HG02571 (cell line): ENCODE data around the gene AKT1S1.
"Not testable (repeated sequence)": the region's sequence is repeated elsewhere in the genome, so short reads cannot be mapped to it uniquely, and the experiment has no call there.

Source experiments
- ATAC-seq: cut with Tn5 transposase; IDR thresholded peaks from one replicate; pipeline ENCODE4 v1.9.1; 2021; ENCODE audit warnings: mild to moderate bottlenecking, moderate library complexity; ENCODE audit not compliant: unreplicated experiment

Gene AKT1S1

DNA sequence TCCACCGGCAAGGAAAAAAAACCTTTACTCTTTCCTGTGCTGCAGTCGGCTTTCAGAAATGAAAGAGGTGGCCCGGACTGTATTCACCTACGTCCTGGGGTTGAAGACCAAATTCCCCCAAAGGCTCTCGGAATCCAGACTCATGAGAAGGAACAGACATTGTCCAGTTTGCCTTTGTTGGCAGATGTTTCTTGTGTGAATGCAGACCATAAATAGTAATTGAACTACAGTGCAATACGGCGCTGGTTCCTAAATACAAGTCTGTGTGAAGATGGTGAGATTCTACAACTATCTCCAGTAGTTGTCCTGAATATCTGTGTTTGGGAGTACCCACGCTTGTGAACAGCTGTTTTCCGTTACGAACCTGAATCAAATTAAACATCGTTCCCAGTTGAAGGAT is 37.4 kb downstream of the AKT1S1 start:
- no peak for ATAC-seq

DNA sequence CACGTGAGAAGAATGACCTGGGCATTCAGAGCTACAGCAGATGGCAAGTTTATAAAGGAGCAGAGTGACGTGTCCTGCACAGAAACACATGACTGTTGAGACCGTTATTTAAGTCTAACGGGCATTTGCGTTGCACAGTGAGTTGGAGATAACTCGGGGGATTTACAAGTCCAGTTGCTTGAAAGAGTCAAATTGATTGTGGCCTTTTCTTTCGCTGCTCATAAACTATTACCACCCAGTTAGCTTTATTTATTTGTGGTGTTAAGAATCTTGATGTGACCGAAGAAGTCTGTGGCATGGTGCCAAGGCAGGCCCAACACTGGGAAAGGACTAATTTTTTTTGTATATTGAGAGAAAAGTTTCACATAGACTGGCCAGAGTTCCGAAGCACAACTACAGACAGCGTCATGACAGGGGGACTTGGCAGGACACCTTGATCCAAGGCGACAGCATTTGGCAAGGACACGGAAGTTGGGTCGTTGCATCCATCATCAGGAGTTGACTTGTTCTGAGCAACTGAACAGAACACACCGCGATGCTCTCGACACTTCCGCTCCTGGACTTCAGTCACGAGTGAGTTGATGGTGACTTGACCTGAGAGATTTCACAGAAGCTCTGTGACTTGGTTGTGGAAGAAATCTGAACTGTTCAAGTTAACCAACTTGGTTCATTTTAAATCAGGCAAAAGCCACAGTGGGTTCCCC is 38.1 kb downstream of the AKT1S1 start:
- no peak for ATAC-seq

DNA sequence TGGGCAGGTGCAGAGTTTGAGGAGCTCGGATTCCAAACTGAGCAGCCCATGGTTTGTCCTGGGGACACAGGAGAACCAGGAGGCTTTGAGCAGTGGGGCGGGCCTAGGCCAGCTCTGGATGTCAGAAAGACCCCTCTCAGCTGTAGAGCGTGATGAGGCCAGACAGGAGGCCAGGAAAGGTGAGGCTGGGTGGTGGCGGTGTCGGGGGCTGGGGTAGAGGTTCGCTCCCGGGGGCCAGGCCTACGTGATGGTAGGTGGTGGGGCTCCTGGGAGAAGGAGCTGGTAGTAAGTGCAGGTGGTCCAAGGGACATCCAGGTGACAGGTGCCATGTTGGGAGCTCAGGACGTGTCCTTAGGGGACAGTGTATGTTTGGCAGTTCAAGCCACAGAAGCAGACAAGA is 39.7 kb downstream of the AKT1S1 start:
- no peak for ATAC-seq

DNA sequence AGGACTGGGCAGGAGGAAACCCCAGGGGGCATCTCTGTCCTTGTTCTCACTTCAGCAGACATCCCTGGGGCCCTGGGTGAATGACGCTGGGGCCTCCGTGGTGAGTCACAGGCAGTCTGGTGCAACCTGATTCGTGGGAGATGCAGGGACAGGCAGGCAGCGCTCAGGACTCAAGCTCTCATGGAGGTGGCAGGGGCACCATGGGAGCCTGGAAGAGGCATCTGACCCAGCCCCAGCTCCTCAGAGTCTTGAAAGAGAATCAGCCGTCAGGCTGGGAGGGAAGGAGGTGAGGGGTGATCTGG is 40.2 kb downstream of the AKT1S1 start:
- no peak for ATAC-seq

DNA sequence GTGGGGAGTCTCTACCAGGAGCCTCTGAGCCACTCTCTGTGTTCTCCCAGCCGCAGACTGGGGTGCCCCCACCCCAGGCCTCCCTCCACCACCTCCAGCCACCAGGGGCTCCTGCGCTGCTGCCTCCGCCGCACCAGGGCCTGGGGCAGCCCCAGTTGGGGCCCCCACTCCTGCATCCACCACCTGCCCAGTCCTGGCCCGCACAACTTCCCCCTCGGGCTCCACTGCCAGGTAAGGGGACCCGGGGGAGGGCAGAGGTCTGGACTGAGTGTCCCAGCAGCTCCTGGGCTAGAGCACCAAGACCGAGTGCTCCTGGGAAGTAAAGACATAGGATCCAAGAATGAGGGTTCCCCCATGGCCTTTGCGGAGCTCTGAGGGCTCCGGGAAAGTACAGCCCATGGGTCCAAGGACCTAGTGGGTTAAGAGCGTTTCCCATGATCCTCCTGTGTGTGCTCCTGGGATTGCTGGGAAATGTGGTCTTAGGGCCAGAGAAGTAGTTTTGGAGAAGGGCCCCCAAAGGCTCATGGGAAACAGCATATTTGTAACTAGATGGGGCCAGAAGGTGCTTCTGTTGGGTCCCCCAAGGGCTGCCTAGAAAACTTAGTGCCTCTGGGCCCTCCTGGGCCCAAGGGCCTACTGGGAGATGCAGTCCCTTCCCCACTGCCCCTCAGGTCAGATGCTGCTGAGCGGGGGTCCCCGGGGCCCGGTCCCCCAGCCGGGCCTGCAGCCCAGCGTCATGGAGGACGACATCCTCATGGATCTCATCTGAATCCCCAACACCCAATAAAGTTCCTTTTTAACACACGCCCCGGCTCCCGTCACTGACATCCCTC is 40.8 kb downstream of the AKT1S1 start:
- no peak for ATAC-seq

DNA sequence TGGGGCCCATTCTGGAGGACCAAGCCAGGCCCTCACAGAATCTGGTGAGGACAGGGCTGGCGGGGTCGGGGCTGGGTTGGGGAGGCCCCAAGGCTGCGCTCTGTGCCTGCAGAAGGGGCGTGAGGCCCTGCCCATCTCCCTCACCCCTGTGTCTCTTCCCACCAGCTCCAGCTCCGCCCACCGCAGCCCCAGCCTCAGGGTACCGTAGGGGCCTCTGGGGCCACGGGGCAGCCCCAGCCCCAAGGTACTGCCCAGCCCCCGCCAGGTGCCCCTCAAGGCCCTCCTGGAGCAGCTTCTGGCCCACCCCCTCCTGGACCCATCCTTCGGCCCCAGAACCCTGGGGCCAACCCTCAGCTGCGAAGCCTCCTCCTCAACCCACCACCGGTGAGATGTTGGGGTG is 41.6 kb downstream of the AKT1S1 start:
- ATAC-seq = no peak

DNA sequence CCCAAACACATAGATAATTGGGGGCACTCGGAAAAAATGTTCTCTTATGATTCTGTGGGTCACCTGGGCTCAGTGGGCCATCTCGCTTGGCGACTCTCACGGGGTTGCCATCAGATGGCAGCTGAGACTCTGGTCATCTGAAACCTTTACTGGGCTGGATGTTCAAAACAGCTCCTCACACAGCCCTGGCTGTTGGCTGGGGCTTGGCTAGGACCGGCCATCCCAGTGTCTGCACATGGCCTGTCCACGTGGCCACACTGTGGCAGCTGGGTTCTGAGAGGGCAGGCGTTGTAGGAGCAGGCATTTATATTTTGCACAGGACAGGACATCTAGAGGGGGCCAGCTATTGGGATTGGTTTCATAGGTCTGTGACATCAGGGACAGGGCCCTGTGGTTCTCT is 43.6 kb downstream of the AKT1S1 start:
- no peak for ATAC-seq

DNA sequence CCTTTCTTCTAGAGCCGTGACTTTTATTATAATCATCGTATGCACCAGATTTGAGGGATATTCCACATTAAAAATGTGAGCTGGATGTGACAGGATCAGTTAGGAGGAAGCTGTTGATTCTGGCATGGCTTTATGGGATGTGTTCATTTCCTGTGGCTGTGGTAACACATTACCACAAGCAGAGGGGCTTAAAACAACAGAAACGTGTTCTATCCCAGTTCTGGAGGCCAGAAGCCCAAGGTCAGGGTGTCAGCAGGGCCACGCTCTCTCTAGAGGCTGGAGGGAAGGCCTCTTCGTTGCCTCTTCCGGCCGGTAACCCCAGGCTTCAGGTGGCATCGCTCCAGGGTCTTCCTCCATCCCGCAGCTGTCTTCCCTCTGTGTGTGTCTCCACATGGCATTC is 44.6 kb downstream of the AKT1S1 start:
- ATAC-seq = no peak

DNA sequence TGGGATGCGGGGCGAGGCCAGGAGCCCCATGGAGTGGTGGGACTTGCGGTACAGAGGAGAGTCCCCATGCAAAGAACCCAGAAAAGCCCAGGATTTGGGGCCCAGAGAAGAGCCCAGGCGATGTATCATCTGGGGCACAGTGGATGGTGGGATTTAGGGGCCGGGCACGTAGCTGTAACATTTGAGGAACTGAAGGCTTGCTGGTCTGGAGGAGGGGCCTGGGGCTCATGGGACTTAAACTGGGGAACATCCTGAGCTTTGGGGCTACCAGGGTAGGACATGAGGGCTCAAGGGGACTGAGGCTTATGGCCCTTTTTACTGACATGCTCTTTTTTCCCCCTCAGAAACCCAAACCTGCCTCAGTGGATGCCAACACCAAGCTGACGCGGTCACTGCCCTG is 45.6 kb downstream of the AKT1S1 start:
- no peak for ATAC-seq

DNA sequence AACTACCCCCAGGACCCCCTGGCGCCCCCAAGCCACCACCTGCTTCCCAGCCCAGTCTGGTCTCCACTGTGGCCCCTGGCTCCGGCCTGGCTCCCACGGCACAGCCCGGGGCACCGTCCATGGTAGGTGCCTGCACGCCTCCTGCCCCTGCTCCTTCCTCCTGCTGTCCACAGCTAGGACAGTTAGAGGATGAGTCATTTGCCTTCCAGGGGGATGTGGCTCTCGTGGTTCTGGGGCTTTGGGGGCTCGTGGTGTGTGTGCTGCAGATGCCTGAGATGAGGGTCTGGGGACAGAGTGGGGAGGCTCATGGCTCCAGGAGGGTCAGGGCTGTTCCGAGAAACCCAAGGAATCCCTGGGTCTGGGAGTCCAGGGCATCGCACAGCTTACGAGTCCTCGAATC is 46.4 kb downstream of the AKT1S1 start:
- ATAC-seq = no peak

DNA sequence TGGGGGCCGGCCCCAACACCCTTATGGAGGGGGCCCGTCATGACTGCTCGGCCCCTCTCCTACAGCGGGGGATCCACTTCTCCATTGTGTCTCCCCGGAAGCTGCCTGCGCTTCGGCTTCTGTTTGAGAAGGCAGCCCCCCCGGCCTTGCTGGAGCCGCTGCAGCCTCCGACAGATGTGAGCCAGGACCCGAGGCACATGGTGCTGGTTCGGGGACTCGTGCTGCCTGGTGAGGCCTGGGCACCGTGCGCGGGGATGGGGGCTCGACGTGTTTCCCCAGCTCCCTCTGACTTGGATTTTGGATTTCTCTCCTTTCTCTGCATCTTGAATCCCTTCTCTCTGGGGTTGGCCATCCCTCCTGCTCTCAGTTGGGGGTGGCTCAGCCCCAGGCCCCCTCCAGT is 47.4 kb downstream of the AKT1S1 start:
- no peak for ATAC-seq

DNA sequence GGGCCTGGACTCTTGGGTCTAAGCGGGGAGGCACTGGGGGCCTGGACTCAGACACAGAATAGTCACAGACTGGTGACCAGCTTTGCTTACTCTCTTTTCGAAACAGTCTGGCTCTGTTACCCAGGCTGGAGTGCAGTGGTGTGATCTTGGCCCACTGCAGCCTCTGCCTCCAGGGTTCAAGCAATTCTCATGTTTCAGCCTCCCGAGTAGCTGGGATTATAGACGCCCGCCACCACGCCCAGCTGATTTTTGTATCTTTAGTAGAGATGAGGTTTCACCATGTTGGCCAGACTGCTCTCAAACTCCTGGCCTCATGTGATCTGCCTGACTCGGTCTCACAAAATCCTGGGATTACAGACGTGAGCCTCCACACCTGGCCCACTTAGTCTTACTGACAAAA is 48.0 kb downstream of the AKT1S1 start:
- ATAC-seq = no peak

DNA sequence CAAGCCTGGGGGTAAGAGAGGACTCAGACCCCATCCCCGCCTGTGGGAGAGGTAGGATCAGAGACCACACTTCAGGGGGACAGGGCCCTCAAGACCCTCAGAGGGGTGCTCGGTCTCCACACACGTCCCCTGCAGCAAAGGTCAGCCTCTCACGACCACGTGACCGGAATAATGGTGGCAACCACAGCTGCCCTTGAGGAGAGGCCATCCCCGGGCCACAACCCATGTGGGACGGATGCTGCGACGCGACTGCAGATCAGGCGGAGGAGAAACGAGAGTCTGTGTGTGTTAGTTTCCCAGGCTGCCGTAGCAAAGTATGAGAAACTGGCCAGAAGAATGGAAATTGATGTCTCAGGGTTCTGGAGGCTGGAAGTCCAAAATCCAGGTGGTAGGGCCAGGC is 50.1 kb downstream of the AKT1S1 start:
- ATAC-seq = no peak

DNA sequence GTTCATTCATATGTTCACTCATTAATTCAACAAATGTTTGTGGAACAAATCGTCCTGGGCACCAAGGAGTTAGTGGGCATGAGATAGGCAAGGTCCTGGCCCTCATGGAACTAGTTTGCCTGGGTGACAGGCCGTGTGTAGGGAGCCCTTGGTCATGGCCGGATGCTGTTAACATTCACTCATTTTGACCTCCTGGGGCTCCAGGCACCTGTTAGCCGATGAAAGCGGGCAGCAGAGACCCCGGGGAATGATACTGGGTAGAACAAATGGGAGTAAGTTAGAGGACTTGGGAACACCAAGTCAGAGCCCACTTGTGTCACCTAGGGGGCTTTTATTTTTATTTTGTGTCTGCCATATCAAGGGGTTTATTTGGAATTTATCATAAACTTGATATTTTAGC is 52.5 kb downstream of the AKT1S1 start:
- ATAC-seq = no peak

DNA sequence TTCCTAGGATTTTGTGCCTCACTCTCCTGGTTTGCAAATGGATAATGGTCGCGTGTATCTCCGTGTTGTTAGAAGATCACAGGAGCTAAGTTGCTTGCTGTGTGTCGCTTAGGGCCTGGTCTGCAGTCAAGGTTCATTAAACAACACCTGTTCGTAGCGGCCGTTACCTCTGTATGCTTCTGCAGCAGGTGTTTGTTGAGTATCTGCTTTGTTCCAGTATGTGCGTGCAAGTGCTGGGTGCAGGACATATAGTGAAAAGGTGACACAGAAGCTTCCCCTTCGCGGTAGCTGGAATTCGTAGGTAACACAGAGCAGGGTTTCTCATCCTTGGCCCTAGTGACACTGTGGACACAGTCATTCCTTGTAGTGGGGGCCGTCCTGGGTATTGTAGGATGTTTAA is 53.7 kb downstream of the AKT1S1 start:
- ATAC-seq = no peak

DNA sequence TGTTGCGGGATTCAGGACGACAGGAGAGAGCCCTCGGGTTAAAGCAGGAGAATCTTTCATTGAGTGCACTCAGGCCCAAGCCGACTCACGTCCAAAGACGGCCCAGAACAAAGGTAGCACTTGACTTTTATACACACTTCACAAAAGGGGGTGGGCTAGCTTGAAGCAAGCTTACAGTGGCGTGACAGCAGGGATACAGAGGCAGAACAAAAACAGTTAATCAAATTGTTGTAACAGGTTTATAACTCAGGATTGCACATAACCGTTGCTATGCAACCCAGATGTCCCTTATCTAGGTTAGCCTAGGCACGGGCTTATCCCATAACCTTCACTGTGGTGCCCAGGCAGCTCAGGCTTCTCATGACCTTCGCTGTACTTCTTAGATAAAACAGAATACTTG is 57.0 kb downstream of the AKT1S1 start:
- ATAC-seq = no peak

DNA sequence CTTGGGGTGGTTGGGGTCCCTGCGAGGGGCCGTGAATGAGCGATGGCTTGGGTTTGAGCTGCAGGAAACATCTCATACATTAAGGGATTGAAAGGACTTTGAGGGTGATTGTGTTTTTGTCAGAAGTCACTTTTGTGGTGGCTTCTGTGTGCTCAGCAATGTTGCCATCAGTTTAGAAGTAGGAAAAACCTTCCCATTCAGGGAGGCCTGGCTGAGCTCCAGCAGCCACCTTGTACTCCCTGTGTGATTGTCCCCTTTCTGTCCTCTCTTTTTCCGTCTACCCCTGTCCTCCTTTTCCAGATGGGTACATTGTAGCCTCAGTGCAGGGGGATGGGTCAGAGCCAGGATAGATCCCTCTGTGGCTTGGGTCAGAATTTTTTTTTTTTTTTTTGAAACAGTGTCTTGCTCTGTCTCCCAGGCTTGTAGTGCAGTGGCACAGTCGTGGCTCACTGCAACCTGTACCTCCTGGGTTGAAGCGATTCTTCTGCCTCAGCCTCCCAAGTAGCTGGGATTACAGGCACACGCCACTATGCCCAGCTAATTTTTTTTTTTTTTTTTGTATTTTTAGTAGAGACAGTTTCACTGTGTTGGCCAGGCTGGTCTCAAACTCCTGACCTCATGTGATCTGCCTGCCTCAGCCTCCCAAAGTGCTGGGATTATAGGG is 57.6 kb downstream of the AKT1S1 start:
- ATAC-seq = not testable (repeated sequence)
